Mesenchymal stem cell (in vitro differentiated cells and primary cell): ENCODE results near the gene S100A16.

Experiments used
- DNase-seq: peaks from one replicate; pipeline ENCODE4 v3.0.0-alpha.2; 2013
- H2AFZ ChIP-seq: one replicate; pipeline ENCODE4 v1.6.1; 2013; ENCODE audit warnings: low read depth, mild to moderate bottlenecking, control low read depth, inconsistent platforms, low read length, moderate library complexity
- H2AK5ac ChIP-seq: 2 replicates; pipeline ENCODE4 v1.6.1; 2013; ENCODE audit warnings: low read length, moderate library complexity, mild to moderate bottlenecking, inconsistent platforms; ENCODE audit not compliant: severe bottlenecking
- H2BK120ac ChIP-seq: one replicate; pipeline ENCODE4 v1.6.1; 2013; ENCODE audit warnings: low read depth, mild to moderate bottlenecking, inconsistent platforms, low read length, moderate library complexity
- H2BK12ac ChIP-seq, 2 experiments: one replicate each; pipeline ENCODE4 v1.6.1; 2013; ENCODE audit warnings: inconsistent platforms in 2 of 2, low read length in 2 of 2, mild to moderate bottlenecking in 2 of 2, moderate library complexity in 2 of 2, control low read depth in 1 of 2
- H2BK15ac ChIP-seq: one replicate; pipeline ENCODE4 v1.6.1; 2013; ENCODE audit warnings: mild to moderate bottlenecking, low read depth, inconsistent platforms; ENCODE audit not compliant: poor library complexity, severe bottlenecking
- H2BK5ac ChIP-seq: 2 replicates; pipeline ENCODE4 v1.6.1; 2013; ENCODE audit warnings: low read depth, mild to moderate bottlenecking, low read length, control low read depth, inconsistent platforms; ENCODE audit not compliant: poor library complexity, severe bottlenecking
- H3K14ac ChIP-seq, 2 experiments: one replicate each; pipeline ENCODE4 v1.6.1; 2013; ENCODE audit warnings: inconsistent platforms in 2 of 2, low read length in 2 of 2, control low read depth in 1 of 2, mild to moderate bottlenecking in 1 of 2, moderate library complexity in 1 of 2
- H3K18ac ChIP-seq, 2 experiments: one replicate each; pipeline ENCODE4 v1.6.1; 2013; ENCODE audit warnings: inconsistent platforms in 2 of 2, low read length in 2 of 2, control low read depth in 1 of 2, low read depth in 1 of 2, mild to moderate bottlenecking in 1 of 2
- H3K23ac ChIP-seq, 2 experiments: one replicate each; pipeline ENCODE4 v1.6.1; 2013; ENCODE audit warnings: inconsistent platforms in 2 of 2, low read length in 2 of 2, mild to moderate bottlenecking in 2 of 2, moderate library complexity in 2 of 2, control low read depth in 1 of 2
- H3K27ac ChIP-seq: 2 replicates; pipeline ENCODE4 v1.5.1; 2013; ENCODE audit warnings: mild to moderate bottlenecking, moderate library complexity, low read length, control low read depth, inconsistent platforms; ENCODE audit not compliant: poor library complexity, severe bottlenecking
- H3K27me3 ChIP-seq, 2 experiments: 2 replicates each; pipeline versions ENCODE4 v1.6.1 to v1.7.0; 2013; ENCODE audit warnings: low read length in 2 of 2, mild to moderate bottlenecking in 2 of 2, moderate library complexity in 2 of 2, control low read depth in 1 of 2, inconsistent platforms in 1 of 2; ENCODE audit not compliant: control insufficient read depth in 1 of 2, insufficient read depth in 1 of 2
- H3K36me3 ChIP-seq, 2 experiments: 2 replicates each; pipeline versions ENCODE4 v1.6.1 to v1.7.0; 2013; ENCODE audit warnings: low read length in 2 of 2, control low read depth in 1 of 2, inconsistent platforms in 1 of 2, low read depth in 1 of 2, mild to moderate bottlenecking in 1 of 2; ENCODE audit not compliant: insufficient read depth in 2 of 2, control insufficient read depth in 1 of 2
- H3K4ac ChIP-seq, 2 experiments: one replicate each; pipeline ENCODE4 v1.6.1; 2013; ENCODE audit warnings: inconsistent platforms in 2 of 2, low read length in 2 of 2, mild to moderate bottlenecking in 2 of 2, moderate library complexity in 2 of 2, control low read depth in 1 of 2, low read depth in 1 of 2
- H3K4me1 ChIP-seq: 2 replicates; pipeline ENCODE4 v1.6.1; 2013; ENCODE audit warnings: low read depth, low read length, control low read depth; ENCODE audit not compliant: control insufficient read depth, insufficient read depth
- H3K4me2 ChIP-seq: 2 replicates; pipeline ENCODE4 v1.6.1; 2013; ENCODE audit warnings: low read length, mild to moderate bottlenecking, inconsistent platforms; ENCODE audit not compliant: poor library complexity, severe bottlenecking
- H3K4me3 ChIP-seq, 2 experiments: 2 replicates each; pipeline versions ENCODE4 v1.5.1 to v1.7.0; 2013; ENCODE audit warnings: low read length in 2 of 2, mild to moderate bottlenecking in 2 of 2, control low read depth in 1 of 2, low read depth in 1 of 2; ENCODE audit not compliant: insufficient read depth in 1 of 2
- H3K79me1 ChIP-seq: replicated peaks from 2 replicates; pipeline ENCODE4 v1.6.1; 2013; ENCODE audit warnings: mild to moderate bottlenecking, control low read depth, low read length, inconsistent platforms; ENCODE audit not compliant: poor library complexity, severe bottlenecking
- H3K9ac ChIP-seq: 2 replicates; pipeline ENCODE4 v1.7.0; 2013; ENCODE audit warnings: mild to moderate bottlenecking, low read length, moderate library complexity
- H3K9me3 ChIP-seq: 2 replicates; pipeline ENCODE4 v1.7.0; 2013; ENCODE audit warnings: mild to moderate bottlenecking, low read length; ENCODE audit not compliant: control insufficient read depth
- H4K8ac ChIP-seq: one replicate; pipeline ENCODE4 v1.6.1; 2013; ENCODE audit warnings: inconsistent platforms, mild to moderate bottlenecking, low read length, moderate library complexity
- H4K91ac ChIP-seq: one replicate; pipeline ENCODE4 v1.6.1; 2013; ENCODE audit warnings: mild to moderate bottlenecking, low read length, inconsistent platforms
- WGBS: methylation state at CpG from one replicate; pipeline ENCODE4 v1.1.7; 2013; ENCODE audit warnings: mixed read lengths; 5-methylcytosine and 5-hydroxymethylcytosine counted together

The S100A16 gene

DNA sequence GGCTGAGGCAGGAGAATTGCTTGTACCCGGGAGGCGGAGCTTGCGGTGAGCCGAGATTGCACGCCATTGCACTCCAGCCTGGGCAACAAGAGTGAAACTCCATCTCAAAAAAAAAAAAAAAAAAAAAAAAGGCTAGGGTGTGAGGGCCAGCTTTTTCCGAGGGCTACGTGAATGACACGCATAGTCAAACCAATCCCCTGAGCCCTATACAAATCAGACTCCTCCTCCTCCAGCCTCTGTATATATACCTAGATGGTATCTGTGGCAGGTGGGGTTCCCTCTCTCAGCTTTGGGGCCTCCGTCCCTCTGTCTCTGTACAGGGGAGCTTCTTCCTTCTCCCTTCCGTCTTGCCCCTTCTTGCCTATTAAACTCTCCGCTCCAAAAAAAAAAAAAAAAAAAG lies 6.7 kb downstream of the S100A16 start:
- Histone ChIP-seq H3K27ac (no peak overlapping the region), H3K79me1 (peaks cover 18% of the 10 kb centered on the region), H4K8ac (no peak overlapping the region), H3K14ac (no peak overlapping the region), H2AFZ (no peak overlapping the region), H2BK15ac (no peak overlapping the region), H2AK5ac (no peak overlapping the region), H2BK12ac (no peak overlapping the region), H2BK5ac (no peak overlapping the region), H3K4ac (no peak overlapping the region), H3K23ac (no peak overlapping the region), H3K18ac (no peak overlapping the region), H3K4me1 (peaks cover 42% of the 10 kb centered on the region), H3K27me3 (no peaks in the 10 kb centered on the region), H3K4me3 (no peak overlapping the region), H3K9me3 (no peaks in the 10 kb centered on the region), H3K9ac (no peak overlapping the region), H3K36me3 (peaks cover 41 to 66% of the 10 kb centered on the region in 2 experiments), H3K4me2 (no peak overlapping the region), H2BK120ac (no peak overlapping the region), H4K91ac (no peak overlapping the region)
- no peak for DNase-seq
- 100% methylated on average over 3 of the region's 11 CpGs for WGBS

DNA sequence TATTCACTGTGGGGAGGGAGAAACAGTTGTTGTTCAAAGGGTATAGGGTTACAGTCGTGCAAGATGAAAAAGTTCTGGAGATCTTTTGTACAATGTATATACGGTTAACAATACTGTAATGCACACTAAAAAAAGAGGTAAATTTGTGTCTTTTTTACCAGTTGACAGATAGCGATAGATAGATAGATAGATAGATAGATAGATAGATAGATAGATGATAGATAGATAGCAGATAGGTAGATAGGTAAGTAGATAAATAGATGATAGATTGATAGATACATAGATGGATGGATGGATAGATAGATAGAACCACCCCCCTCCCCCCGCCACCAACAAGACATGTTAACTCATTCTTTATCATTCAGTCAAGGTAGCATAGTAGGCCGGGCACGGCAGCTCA lies 10.2 kb downstream of the S100A16 start:
- no peak for DNase-seq

DNA sequence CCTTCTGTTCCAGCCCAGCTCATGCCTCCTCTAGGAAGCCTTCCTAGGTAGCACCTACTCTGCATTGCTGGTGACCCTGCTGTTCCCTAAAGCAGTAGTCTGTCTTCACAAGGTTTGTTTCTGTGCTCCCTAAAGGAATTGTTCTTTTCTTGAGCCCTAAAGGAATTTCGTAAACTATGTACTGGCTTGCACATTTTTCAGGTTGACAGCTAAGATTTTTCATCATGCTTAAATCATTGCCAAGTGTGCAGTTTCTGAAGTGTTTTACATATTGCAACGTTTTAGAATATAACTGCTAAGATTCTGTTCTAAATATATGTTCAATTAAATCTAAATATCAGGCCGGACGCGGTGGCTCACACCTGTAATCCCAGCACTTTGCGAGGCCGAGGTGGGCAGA lies 13.1 kb downstream of the S100A16 start:
- Histone ChIP-seq H2AFZ (no peak overlapping the region), H3K9me3 (no peaks in the 10 kb centered on the region), H3K14ac (peak overlapping the region in 1 of 2 experiments; percentile 95), H4K8ac (no peak overlapping the region), H3K4me2 (no peak overlapping the region), H3K18ac (peak overlapping the region; percentile 3 to 89), H3K27me3 (no peaks in the 10 kb centered on the region), H2BK15ac (no peak overlapping the region), H3K23ac (peak overlapping the region in 1 of 2 experiments; percentile 46), H2BK12ac (peak overlapping the region; percentile 61 to 92), H2BK5ac (no peak overlapping the region), H3K9ac (peak overlapping the region; percentile 63), H3K4me3 (no peak overlapping the region), H3K27ac (no peak overlapping the region), H3K79me1 (peaks cover 11% of the 10 kb centered on the region), H4K91ac (peak overlapping the region; percentile 79), H3K36me3 (peaks cover 25 to 28% of the 10 kb centered on the region in 2 experiments), H3K4me1 (peaks cover 17% of the 10 kb centered on the region), H2AK5ac (peak overlapping the region; percentile 83), H2BK120ac (peak overlapping the region; percentile 81), H3K4ac (peak overlapping the region in 1 of 2 experiments; percentile 13)
- 90% methylated on average over 6 of the region's 7 CpGs for WGBS
- DNase-seq: no peak

More for the DNA sequence above, 10.2 kb downstream of the S100A16 start:
- Histone ChIP-seq H3K9ac (no peak overlapping the region), H3K23ac (no peak overlapping the region), H2BK120ac (no peak overlapping the region), H3K18ac (no peak overlapping the region), H3K27me3 (no peaks in the 10 kb centered on the region), H4K91ac (no peak overlapping the region), H3K9me3 (no peaks in the 10 kb centered on the region), H2AK5ac (no peak overlapping the region), H3K4me1 (peaks cover 21% of the 10 kb centered on the region), H3K79me1 (peaks cover 25% of the 10 kb centered on the region), H3K14ac (no peak overlapping the region), H2BK12ac (no peak overlapping the region), H2BK5ac (no peak overlapping the region), H2BK15ac (no peak overlapping the region), H3K4me3 (no peak overlapping the region), H2AFZ (no peak overlapping the region), H4K8ac (no peak overlapping the region), H3K4me2 (no peak overlapping the region), H3K36me3 (peaks cover 46 to 54% of the 10 kb centered on the region in 2 experiments), H3K4ac (no peak overlapping the region), H3K27ac (no peak overlapping the region)
- WGBS: 98% methylated on average over 5 of the region's 6 CpGs

DNA sequence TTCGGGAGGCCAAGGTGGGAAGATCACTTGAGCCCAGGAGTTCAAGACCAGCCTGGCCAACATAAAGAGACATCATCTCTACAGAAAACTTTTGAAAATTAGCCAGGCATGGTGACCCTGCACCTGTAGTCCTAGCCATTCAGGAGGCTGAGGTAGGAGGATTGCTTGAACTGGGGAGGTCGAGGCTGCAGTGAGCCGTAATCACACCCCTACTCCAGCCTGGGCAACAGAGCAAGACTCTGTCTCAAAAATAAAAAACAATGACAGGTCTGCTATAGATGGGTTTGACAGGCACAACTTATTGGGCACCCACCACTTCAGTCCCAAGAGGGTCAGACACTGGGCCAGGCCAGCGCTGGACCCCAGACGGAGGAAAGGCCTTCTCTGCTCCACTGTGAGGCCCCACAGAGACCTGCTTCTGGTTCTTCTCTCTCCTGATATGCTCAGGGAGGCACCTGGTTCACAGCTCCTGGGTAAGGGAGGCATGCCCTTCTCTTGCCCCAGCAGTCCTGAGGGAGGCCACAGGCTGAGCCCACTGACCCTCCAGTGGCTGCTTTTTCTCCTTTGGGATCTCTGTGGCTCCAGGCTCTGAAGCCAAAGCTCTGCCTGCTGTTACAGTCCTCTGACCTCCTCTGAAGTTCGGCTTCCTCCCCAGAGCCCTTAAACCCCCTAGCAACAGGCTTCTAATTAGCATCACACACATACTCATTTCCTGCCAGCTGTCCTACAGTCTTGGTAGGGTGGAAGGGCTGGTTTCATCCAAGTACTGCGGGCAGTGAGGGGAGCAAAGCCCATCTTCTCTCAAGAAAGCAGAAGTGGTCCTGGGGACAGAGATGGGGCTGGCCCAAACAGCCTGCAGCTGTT lies 14.4 kb downstream of the S100A16 start:
- H2AK5ac ChIP-seq: peak overlapping the region; percentile 63
- DNase-seq: peak; percentile 82
- H3K27me3 ChIP-seq: no peaks in the 10 kb centered on the region
- H4K8ac ChIP-seq: peak overlapping the region; percentile 74
- no peak overlapping the region for H3K4me2 ChIP-seq
- H4K91ac ChIP-seq: peak overlapping the region; percentile 36
- H3K4ac ChIP-seq: peak overlapping the region; percentile 55 to 94
- peak overlapping the region; percentile 38 for H3K27ac ChIP-seq
- peak overlapping the region; percentile 56 for H2BK120ac ChIP-seq
- H2BK12ac ChIP-seq: peak overlapping the region; percentile 92 to 98
- 55% methylated on average over 6 of the region's 7 CpGs for WGBS
- H2BK15ac ChIP-seq: no peak overlapping the region
- H3K18ac ChIP-seq: peak overlapping the region; percentile 81 to 91
- peak overlapping the region in 1 of 2 experiments; percentile 10 for H3K23ac ChIP-seq
- H3K79me1 ChIP-seq: peaks cover 10% of the 10 kb centered on the region
- peaks cover 17% of the 10 kb centered on the region for H3K4me1 ChIP-seq
- peak overlapping the region; percentile 75 for H3K9ac ChIP-seq
- no peak overlapping the region for H2BK5ac ChIP-seq
- no peaks in the 10 kb centered on the region for H3K9me3 ChIP-seq
- peak overlapping the region; percentile 15 for H2AFZ ChIP-seq
- H3K14ac ChIP-seq: no peak overlapping the region
- no peak overlapping the region for H3K4me3 ChIP-seq
- peaks cover 12 to 26% of the 10 kb centered on the region in 2 experiments for H3K36me3 ChIP-seq
